ENCODE measurements around the gene BMP10. TPM values are rescaled to one million over a fixed set of nuclear protein-coding genes. Genes with fewer than 3 reads are reported as not detected.

Gene BMP10
- total RNA-seq, 4 donors from 2014 or later = not detected

- WGBS = 59% methylated on average over 6 of the region's 6 CpGs
These were observed 51.6 kb downstream of the BMP10 start for GRCh38 chr2:68819556-68819955.

GRCh38 chr2:68817306-68817705 is 53.9 kb downstream of the BMP10 start:
- TF ChIP-seq CTCF (IDR thresholded peaks at IDR 0.05) (no peak), POLR2A (IDR thresholded peaks at IDR 0.05; ENCODE audit: low read depth) (no peak), EP300 (IDR thresholded peaks at IDR 0.05) (no peak), POLR2AphosphoS5 (IDR thresholded peaks at IDR 0.05) (no peak)
- no peaks in the 10 kb centered on the region for H3K9me3 ChIP-seq
- H3K36me3 ChIP-seq = peaks cover 0 to 62% (median 7%) of the 10 kb centered on the region in 4 donors
- no peaks in the 10 kb centered on the region for H3K27me3 ChIP-seq
- no peak overlapping the region for H3K4me3 ChIP-seq
- intact Hi-C loops (cut with DNase I) = no loop called here
- DNase-seq (ENCODE audit: extremely low spot score) = no peak
- no peaks in the 10 kb centered on the region for H3K4me1 ChIP-seq
- no peak overlapping the region for H3K27ac ChIP-seq (replicated peaks in 1 of 4)

More at GRCh38 chr2:68819556-68819955, 51.6 kb downstream of the BMP10 start:
- intact Hi-C loops (cut with DNase I) = no loop called here
- no peak for TF ChIP-seq CTCF (IDR thresholded peaks at IDR 0.05)
- no peak for TF ChIP-seq POLR2AphosphoS5 (IDR thresholded peaks at IDR 0.05)
- TF ChIP-seq EP300 (IDR thresholded peaks at IDR 0.05) = no peak
- no peak for TF ChIP-seq POLR2A (IDR thresholded peaks at IDR 0.05; ENCODE audit: low read depth)
- Histone ChIP-seq H3K4me1 (no peaks in the 10 kb centered on the region), H3K36me3 (peaks cover 0 to 66% (median 6%) of the 10 kb centered on the region in 4 donors), H3K4me3 (no peak overlapping the region), H3K9me3 (no peaks in the 10 kb centered on the region), H3K27ac (replicated peaks in 1 of 4) (no peak overlapping the region), H3K27me3 (no peaks in the 10 kb centered on the region)
- DNase-seq (ENCODE audit: extremely low spot score) = no peak

Other genes with a start within 250 kb of the BMP10 start
- not detected for gene PROKR1, start 227.8 kb downstream of the BMP10 start, total RNA-seq
- 1 to 10 TPM; 3.7 to 9.3 (median 5.4) TPM for gene ARHGAP25, start 136.6 kb downstream of the BMP10 start, total RNA-seq
- gene GKN2, start 81.5 kb upstream of the BMP10 start, total RNA-seq = not detected
- not detected for gene GKN1, start 103.2 kb upstream of the BMP10 start, total RNA-seq
- 100 to 1,000 TPM in 1 of 4 donors, 10 to 100 TPM in 3; 74.6 to 115 (median 92.1) TPM for gene ANTXR1, start 141.8 kb upstream of the BMP10 start, total RNA-seq

Measured in esophagus muscularis mucosa (tissue), 4 donors.